CD4-positive, alpha-beta memory T cell (primary cell): Measurements from ENCODE around the gene IL34. TPM values are rescaled to one million over a fixed set of nuclear protein-coding genes. Genes with fewer than 3 reads are reported as not detected.

ENCODE experiments used
- CTCF ChIA-PET: fragments of 350-600 bp; sonication (Branson Sonifier 250); formaldehyde crosslinking; loops from one replicate; lab custom pipeline; 2021; ENCODE audit warnings: inconsistent platforms; ENCODE audit not compliant: partially characterized antibody; lab: Charles Lee
- POLR2A ChIA-PET: fragments of 350-600 bp; sonication (Branson Sonifier 250); formaldehyde crosslinking; loops from one replicate; lab custom pipeline; 2021; ENCODE audit not compliant: partially characterized antibody; lab: Charles Lee
- DNase-seq, 5 donors: peaks; one replicate each; pipeline versions ENCODE4 v3.0.0 to v3.0.0-alpha.2; 2020 to 2022; ENCODE audit warnings: mixed read lengths in 1 of 5
- H3K27ac ChIP-seq: one replicate; pipeline ENCODE4 v1.7.0; 2013; ENCODE audit warnings: low read depth, low read length
- H3K27me3 ChIP-seq: 2 replicates; pipeline ENCODE4 v1.7.0; 2013; ENCODE audit warnings: mild to moderate bottlenecking, low read length, moderate library complexity; ENCODE audit not compliant: insufficient read depth
- H3K36me3 ChIP-seq: 2 replicates; pipeline ENCODE4 v1.7.0; 2013; ENCODE audit warnings: mild to moderate bottlenecking, low read length, moderate library complexity; ENCODE audit not compliant: insufficient read depth
- H3K4me1 ChIP-seq: 2 replicates; pipeline ENCODE4 v1.7.0; 2013; ENCODE audit warnings: mild to moderate bottlenecking, low read length, moderate library complexity; ENCODE audit not compliant: insufficient read depth
- H3K4me3 ChIP-seq, 2 donors: one replicate each; pipeline ENCODE4 v1.7.0; 2013; ENCODE audit warnings: low read length in 2 of 2, mild to moderate bottlenecking in 1 of 2
- H3K9me3 ChIP-seq, 2 donors: one replicate each; pipeline ENCODE4 v1.7.0; 2013; ENCODE audit warnings: low read length in 2 of 2, control low read depth in 1 of 2; ENCODE audit not compliant: control insufficient read depth in 1 of 2
- H3K27ac Mint-ChIP-seq, 7 donors: one replicate each; pipeline ENCODE4 v1.8.0; 2020 to 2021; ENCODE audit warnings: mixed read lengths in 7 of 7, mild to moderate bottlenecking in 6 of 7, inconsistent platforms in 3 of 7, moderate library complexity in 3 of 7
- H3K27me3 Mint-ChIP-seq, 2 donors: one replicate each; pipeline ENCODE4 v1.8.0; 2020 to 2021; ENCODE audit warnings: mixed read lengths in 2 of 2
- H3K36me3 Mint-ChIP-seq, 2 donors: one replicate each; pipeline ENCODE4 v1.8.0; 2020 to 2021; ENCODE audit warnings: mixed read lengths in 2 of 2, inconsistent platforms in 1 of 2, mild to moderate bottlenecking in 1 of 2
- H3K4me1 Mint-ChIP-seq, 4 donors: one replicate each; pipeline ENCODE4 v1.8.0; 2020 to 2021; ENCODE audit warnings: mixed read lengths in 4 of 4, mild to moderate bottlenecking in 1 of 4
- H3K4me3 Mint-ChIP-seq, 8 donors: one replicate each; pipeline ENCODE4 v1.8.0; 2020 to 2021; ENCODE audit warnings: mixed read lengths in 8 of 8, mild to moderate bottlenecking in 7 of 8, moderate library complexity in 6 of 8, inconsistent platforms in 3 of 8
- H3K9me3 Mint-ChIP-seq, 8 donors: one replicate each; pipeline ENCODE4 v1.8.0; 2020 to 2021; ENCODE audit warnings: mixed read lengths in 8 of 8, mild to moderate bottlenecking in 5 of 8, inconsistent platforms in 3 of 8, moderate library complexity in 1 of 8
- intact Hi-C: fragments of 100-400 bp; cut with micrococcal nuclease; formaldehyde crosslinking; loops from one replicate; pipeline ENCODE4 v1.15.1; 2023
- polyA plus RNA-seq, 2 donors: library from polyadenylated mRNA; unstranded; fragments of 300-500 nt; fragmentation: Illumina TruSeq; gene quantifications; one replicate each; pipeline ENCODE4 v1.2.3, GENCODE V29; 2021
- total RNA-seq, 2 experiments: library from RNA; stranded (reverse); gene quantifications; one replicate each; pipeline ENCODE4 v1.2.3, GENCODE V29; 2021

The IL34 gene
- total and polyA plus RNA-seq, 4 experiments from 2014 or later: not detected

GRCh38 chr16:70689035-70689969 is 42.9 kb downstream of the IL34 start:
- Mint-ChIP-seq H3K36me3 (peaks cover 0 to 5% of the 10 kb centered on the region in 2 donors), H3K9me3 (no peaks in the 10 kb centered on the region), H3K27me3 (peaks cover 5 to 6% of the 10 kb centered on the region in 2 donors), H3K4me1 (peaks cover 0 to 8% (median 3%) of the 10 kb centered on the region in 4 donors), H3K4me3 (no peak overlapping the region), H3K27ac (peak overlapping the region in 2 of 7 donors; percentile 65 to 80)
- intact Hi-C loops: loop anchor here (5.0 kb wide), 1 partner anchor 48 kb away; no protein-coding TSS in a partner anchor
- POLR2A ChIA-PET: no interaction called here
- H3K4me3 ChIP-seq: no peak overlapping the region
- CTCF ChIA-PET: no interaction called here
- peaks cover 7% of the 10 kb centered on the region for H3K4me1 ChIP-seq
- H3K27me3 ChIP-seq: peaks cover 5% of the 10 kb centered on the region
- H3K27ac ChIP-seq: no peak overlapping the region
- H3K9me3 ChIP-seq: no peaks in the 10 kb centered on the region
- peak in 1 of 5 donors; percentile 18 for DNase-seq
- H3K36me3 ChIP-seq: no peaks in the 10 kb centered on the region

- H3K36me3 ChIP-seq: no peaks in the 10 kb centered on the region
- Mint-ChIP-seq H3K9me3 (no peaks in the 10 kb centered on the region), H3K27me3 (peaks cover 4 to 5% of the 10 kb centered on the region in 2 donors), H3K4me3 (no peak overlapping the region), H3K36me3 (peaks cover 0 to 6% of the 10 kb centered on the region in 2 donors), H3K27ac (no peak overlapping the region), H3K4me1 (peaks cover 0 to 8% (median 2%) of the 10 kb centered on the region in 4 donors)
- H3K27me3 ChIP-seq: no peaks in the 10 kb centered on the region
- no peak overlapping the region for H3K27ac ChIP-seq
- peaks cover 2% of the 10 kb centered on the region for H3K4me1 ChIP-seq
- DNase-seq: no peak
- ChIA-PET POLR2A (no interaction called here), CTCF (interaction anchor here (0.6 kb wide), 1 partner anchor 937 kb away, joined by 3 read pairs; no protein-coding TSS in a partner anchor)
- H3K9me3 ChIP-seq: no peaks in the 10 kb centered on the region
- intact Hi-C loops: loop anchor here (5.0 kb wide), 1 partner anchor 47 kb away; no protein-coding TSS in a partner anchor
- H3K4me3 ChIP-seq: no peak overlapping the region
These were observed 43.9 kb downstream of the IL34 start for GRCh38 chr16:70689970-70690891.

- Histone ChIP-seq H3K36me3 (no peaks in the 10 kb centered on the region), H3K4me1 (no peaks in the 10 kb centered on the region), H3K27ac (no peak overlapping the region), H3K4me3 (no peak overlapping the region), H3K27me3 (no peaks in the 10 kb centered on the region), H3K9me3 (no peaks in the 10 kb centered on the region)
- DNase-seq: no peak
- H3K4me3 Mint-ChIP-seq: no peak overlapping the region
- POLR2A ChIA-PET: no interaction called here
- intact Hi-C loops: no loop called here
- H3K27ac Mint-ChIP-seq: peak overlapping the region in 1 of 7 donors; percentile 35
- H3K4me1 Mint-ChIP-seq: peaks cover 0 to 5% (median 3%) of the 10 kb centered on the region in 4 donors
- no peaks in the 10 kb centered on the region for H3K9me3 Mint-ChIP-seq
- peaks cover 0 to 12% of the 10 kb centered on the region in 2 donors for H3K36me3 Mint-ChIP-seq
- H3K27me3 Mint-ChIP-seq: peaks cover 1 to 4% of the 10 kb centered on the region in 2 donors
- CTCF ChIA-PET: no interaction called here
These were observed 45.1 kb downstream of the IL34 start for GRCh38 chr16:70691223-70692129.

GRCh38 chr16:70692130-70692872 is 45.9 kb downstream of the IL34 start:
- Histone ChIP-seq H3K4me1 (no peaks in the 10 kb centered on the region), H3K36me3 (no peaks in the 10 kb centered on the region), H3K9me3 (no peaks in the 10 kb centered on the region), H3K4me3 (no peak overlapping the region), H3K27me3 (no peaks in the 10 kb centered on the region), H3K27ac (no peak overlapping the region)
- Mint-ChIP-seq H3K27ac (no peak overlapping the region), H3K36me3 (peaks cover 0 to 12% of the 10 kb centered on the region in 2 donors), H3K4me1 (peaks cover 0 to 4% (median under 1%) of the 10 kb centered on the region in 4 donors), H3K27me3 (peaks cover 0 to 2% of the 10 kb centered on the region in 2 donors), H3K4me3 (no peak overlapping the region), H3K9me3 (no peaks in the 10 kb centered on the region)
- DNase-seq: no peak
- POLR2A ChIA-PET: no interaction called here
- intact Hi-C loops: no loop called here
- CTCF ChIA-PET: no interaction called here

- Mint-ChIP-seq H3K27me3 (no peaks in the 10 kb centered on the region), H3K4me1 (peaks cover 0 to 4% (median 0%) of the 10 kb centered on the region in 4 donors), H3K36me3 (peaks cover 0 to 12% of the 10 kb centered on the region in 2 donors), H3K4me3 (no peak overlapping the region), H3K27ac (peak overlapping the region in 1 of 7 donors; percentile 4), H3K9me3 (no peaks in the 10 kb centered on the region)
- no peak overlapping the region for H3K27ac ChIP-seq
- H3K36me3 ChIP-seq: no peaks in the 10 kb centered on the region
- intact Hi-C loops: no loop called here
- CTCF ChIA-PET: no interaction called here
- no peaks in the 10 kb centered on the region for H3K9me3 ChIP-seq
- POLR2A ChIA-PET: no interaction called here
- H3K27me3 ChIP-seq: no peaks in the 10 kb centered on the region
- no peaks in the 10 kb centered on the region for H3K4me1 ChIP-seq
- no peak overlapping the region for H3K4me3 ChIP-seq
- DNase-seq: no peak
These were observed 46.7 kb downstream of the IL34 start for GRCh38 chr16:70692873-70693671.
